B cell (primary cell): ENCODE measurements around the gene CFAP20DC.

Experiments used
- CTCF ChIP-seq: fragments of 200-600 bp; IDR thresholded peaks from one replicate; pipeline ENCODE4 v1.8.0; 2022; ENCODE audit warnings: antibody characterized with exemption, mild to moderate bottlenecking
- EZH2 ChIP-seq: IDR thresholded peaks from 2 replicates; pipeline ENCODE4 v1.6.1; 2012; ENCODE audit warnings: borderline replicate concordance, low read depth, mild to moderate bottlenecking, moderate library complexity, low read length; ENCODE audit not compliant: insufficient read depth, poor library complexity, severe bottlenecking

GRCh38 chr3:59017617-59017984 is 32.2 kb downstream of the CFAP20DC start:
- TF ChIP-seq CTCF (no peak), EZH2 (no peak)
